Activated T-cell treated with anti-CD3 and anti-CD28 coated beads for 4 hours (primary cell): ENCODE measurements around the gene SUGCT.

Experiments
- DNase-seq: peaks from one replicate; pipeline ENCODE4 v3.0.0-alpha.2; 2020

SUGCT gene

GRCh38 chr7:40418448-40418847 is 283.6 kb downstream of the SUGCT start:
- DNase-seq, result no peak

GRCh38 chr7:40418983-40419382 is 284.2 kb downstream of the SUGCT start:
- no peak for DNase-seq

GRCh38 chr7:40419806-40420205 is 285.0 kb downstream of the SUGCT start:
- DNase-seq, result no peak

- DNase-seq, result no peak
These were observed 286.6 kb downstream of the SUGCT start for GRCh38 chr7:40421433-40421832.

GRCh38 chr7:40425696-40426095 is 290.9 kb downstream of the SUGCT start:
- no peak for DNase-seq

GRCh38 chr7:40428421-40428820 is 293.6 kb downstream of the SUGCT start:
- no peak for DNase-seq

- DNase-seq, result no peak
These were observed 295.0 kb downstream of the SUGCT start for GRCh38 chr7:40429826-40430225.

- DNase-seq, result no peak
These were observed 297.2 kb downstream of the SUGCT start for GRCh38 chr7:40432046-40432445.

- DNase-seq, result no peak
These were observed 301.9 kb downstream of the SUGCT start for GRCh38 chr7:40436710-40437109.

GRCh38 chr7:40437498-40437897 is 302.7 kb downstream of the SUGCT start:
- no peak for DNase-seq

- no peak for DNase-seq
These were observed 303.3 kb downstream of the SUGCT start for GRCh38 chr7:40437936-40438634.

- no peak for DNase-seq
These were observed 304.9 kb downstream of the SUGCT start for GRCh38 chr7:40439686-40440085.

GRCh38 chr7:40447345-40447744 is 312.5 kb downstream of the SUGCT start:
- no peak for DNase-seq

GRCh38 chr7:40455485-40455884 is 320.7 kb downstream of the SUGCT start:
- DNase-seq, result no peak

GRCh38 chr7:40457776-40458480 is 323.1 kb downstream of the SUGCT start:
- no peak for DNase-seq

GRCh38 chr7:40463446-40463845 is 328.6 kb downstream of the SUGCT start:
- no peak for DNase-seq

- DNase-seq, result no peak
These were observed 334.4 kb downstream of the SUGCT start for GRCh38 chr7:40468891-40469864.

- no peak for DNase-seq
These were observed 335.3 kb downstream of the SUGCT start for GRCh38 chr7:40470091-40470592.

GRCh38 chr7:40470817-40471216 is 336.0 kb downstream of the SUGCT start:
- no peak for DNase-seq

- DNase-seq, result no peak
These were observed 337.1 kb downstream of the SUGCT start for GRCh38 chr7:40471891-40472290.

GRCh38 chr7:40474790-40475680 is 340.2 kb downstream of the SUGCT start:
- no peak for DNase-seq

- no peak for DNase-seq
These were observed 340.8 kb downstream of the SUGCT start for GRCh38 chr7:40475681-40475982.
